K562 (cell line): ENCODE measurements around the gene POLR3GL. TPM values are rescaled to one million over a fixed set of nuclear protein-coding genes. Genes with fewer than 3 reads are reported as not detected.

Experiments used
- CBX2 ChIP-seq: fragments of 200-600 bp; sonication (generic); IDR thresholded peaks from one replicate; pipeline ENCODE4 v1.6.1; 2012; ENCODE audit warnings: mild to moderate bottlenecking, low read length, inconsistent platforms; ENCODE audit not compliant: insufficient read depth, poor library complexity, severe bottlenecking
- CBX8 ChIP-seq: fragments of 200-600 bp; sonication (generic); IDR thresholded peaks from 2 replicates; pipeline ENCODE4 v1.6.1; 2012; ENCODE audit warnings: borderline replicate concordance, mixed run types, low read depth, mild to moderate bottlenecking, moderate library complexity, mixed read lengths, low read length, control low read depth, inconsistent platforms; ENCODE audit not compliant: poor library complexity, severe bottlenecking; ENCODE audit errors: extremely low read depth
- ELF1 ChIP-seq: fragments of 200-800 bp; sonication (Bioruptor generic); IDR thresholded peaks from 2 replicates; pipeline ENCODE4 v1.6.1; 2016; ENCODE audit warnings: missing genetic modification characterization, missing compliant biosample characterization
- ELF4 ChIP-seq: fragments of 450-650 bp; formaldehyde crosslinking; IDR thresholded peaks from 2 replicates; pipeline ENCODE4 v1.4.0; 2022; ENCODE audit warnings: missing genetic modification characterization
- ELK3 ChIP-seq: fragments of 450-650 bp; formaldehyde crosslinking; IDR thresholded peaks from 2 replicates; pipeline ENCODE4 v1.4.0; 2020; ENCODE audit warnings: mild to moderate bottlenecking
- ESRRB ChIP-seq: fragments of 250-450 bp; sonication (Bioruptor Pico); IDR thresholded peaks from 2 replicates; pipeline ENCODE4 v1.5.0; 2020; ENCODE audit warnings: mild to moderate bottlenecking, moderate library complexity, borderline replicate concordance
- EZH2 ChIP-seq: IDR thresholded peaks from 2 replicates; pipeline ENCODE4 v1.6.1; 2012; ENCODE audit warnings: low read depth, mild to moderate bottlenecking, inconsistent platforms, low read length, borderline replicate concordance
- HDAC8 ChIP-seq: fragments of 450-650 bp; IDR thresholded peaks from 2 replicates; pipeline ENCODE4 v1.6.1; 2016; ENCODE audit warnings: mild to moderate bottlenecking, missing genetic modification characterization, moderate library complexity, missing compliant biosample characterization
- IFI16 ChIP-seq: fragments of 250-450 bp; sonication (Bioruptor Pico); IDR thresholded peaks from 2 replicates; pipeline ENCODE4 v2.1.2; 2022; ENCODE audit warnings: mild to moderate bottlenecking, inconsistent platforms
- NR1H2 ChIP-seq: sonication (generic); formaldehyde crosslinking; IDR thresholded peaks from 2 replicates; pipeline ENCODE4 v1.4.0; 2020; ENCODE audit warnings: mild to moderate bottlenecking, missing genetic modification reagents
- POLR3G ChIP-seq: IDR thresholded peaks from 2 replicates; pipeline ENCODE4 v1.6.1; 2011; ENCODE audit not compliant: insufficient read length, insufficient replicate concordance; ENCODE audit errors: extremely low read depth
- SMAD4 ChIP-seq: fragments of 250-450 bp; sonication (Bioruptor Pico); conservative IDR thresholded peaks from 2 replicates; pipeline ENCODE4 v1.8.0; 2021; ENCODE audit warnings: inconsistent platforms, mild to moderate bottlenecking, moderate library complexity
- SNIP1 ChIP-seq: fragments of 450-650 bp; IDR thresholded peaks from 2 replicates; pipeline ENCODE4 v1.7.1; 2017; ENCODE audit warnings: low read depth, mild to moderate bottlenecking
- SPI1 ChIP-seq: IDR thresholded peaks from 2 replicates; pipeline ENCODE4 v1.6.1; 2011; ENCODE audit warnings: low read depth, low read length, control low read depth, borderline replicate concordance
- TAF15 ChIP-seq: fragments of 200-400 bp; formaldehyde crosslinking; IDR thresholded peaks from 2 replicates; pipeline ENCODE4 v1.6.1; 2017; ENCODE audit warnings: mild to moderate bottlenecking, low read depth, low read length, moderate library complexity
- THAP12 ChIP-seq: fragments of 250-450 bp; sonication (Bioruptor Pico); IDR thresholded peaks from 2 replicates; pipeline ENCODE4 v1.9.0; 2021; ENCODE audit warnings: mild to moderate bottlenecking, inconsistent platforms
- ZNF134 ChIP-seq: fragments of 250-450 bp; sonication (Bioruptor Pico); conservative IDR thresholded peaks from 2 replicates; pipeline ENCODE4 v1.4.0; 2020
- ZNF274 ChIP-seq: IDR thresholded peaks from 2 replicates; pipeline ENCODE4 v1.6.1; 2011; ENCODE audit warnings: low read depth, mild to moderate bottlenecking, low read length, moderate library complexity, borderline replicate concordance
- ZNF408 ChIP-seq: fragments of 250-450 bp; sonication (Bioruptor Pico); IDR thresholded peaks from 2 replicates; pipeline ENCODE4 v1.4.0; 2020; ENCODE audit warnings: low read depth, mild to moderate bottlenecking, moderate library complexity
- ZNF518B ChIP-seq: fragments of 250-450 bp; sonication (Bioruptor Pico); IDR thresholded peaks from 2 replicates; pipeline ENCODE4 v1.5.0; 2021; ENCODE audit warnings: mild to moderate bottlenecking, moderate library complexity
- ZNF589 ChIP-seq: fragments of 200-800 bp; sonication (Bioruptor generic); IDR thresholded peaks from 2 replicates; pipeline ENCODE4 v1.6.1; 2016; ENCODE audit warnings: low read depth, missing genetic modification characterization, missing compliant biosample characterization
- polyA plus RNA-seq, 8 experiments: library from polyadenylated mRNA; depleted of rRNA in 4 of 8; stranded (reverse) in 5 of 8; unstranded in 3 of 8; fragments of >200 nt; fragmentation: Nextera tagmentation in 2 of 8; fragmentation: Illumina TruSeq in 1 of 8; extraction: Ambion mirVana in 2 of 8; extraction: Trizol in 1 of 8; gene quantifications; 2 replicates each; pipeline versions ENCODE4 v1.2.1 to v1.2.3, GENCODE V29; 2011 to 2014; ENCODE audit warnings: inconsistent platforms in 1 of 8, missing spikeins in 1 of 8
- total RNA-seq, 7 experiments: library from RNA; depleted of rRNA in 6 of 7; stranded (reverse); fragments of >200 nt in 6 of 7; fragmentation: Illumina TruSeq in 2 of 7; extraction: Trizol in 2 of 7; gene quantifications; 2 replicates each; pipeline versions ENCODE4 v1.2.1 to v1.2.3, GENCODE V29; 2011 to 2021; ENCODE audit warnings: low replicate concordance in 1 of 7

POLR3GL gene
- total and polyA plus RNA-seq, 9 of the 15 experiments (the other 6 are each of a cell fraction or from before 2014, with no cell fraction given): 14.6 to 48.4 (median 38.2) TPM

- TF ChIP-seq HDAC8: no peak
- TF ChIP-seq ZNF274: no peak
- no peak for TF ChIP-seq ZNF408 (CRISPR knock-in tag)
- no peak for TF ChIP-seq ELK3 (CRISPR knock-in tag)
- TF ChIP-seq SMAD4 (CRISPR knock-in tag): no peak
- TF ChIP-seq EZH2: no peak
- TF ChIP-seq ZNF589 (CRISPR knock-in tag): no peak
- TF ChIP-seq SNIP1: no peak
- no peak for TF ChIP-seq CBX2
- no peak for TF ChIP-seq NR1H2 (CRISPR knock-in tag)
- no peak for TF ChIP-seq POLR3G
- TF ChIP-seq SPI1: no peak
- TF ChIP-seq THAP12 (CRISPR knock-in tag): no peak
- TF ChIP-seq ZNF518B: no peak
- TF ChIP-seq ELF4: no peak
- no peak for TF ChIP-seq TAF15
- no peak for TF ChIP-seq ELF1 (tag)
- no peak for TF ChIP-seq ZNF134 (CRISPR knock-in tag)
- TF ChIP-seq CBX8: no peak
- TF ChIP-seq IFI16 (CRISPR knock-in tag): no peak
- TF ChIP-seq ESRRB: no peak
Observed at GRCh38 chr1:145918992-145919939, 45.2 kb upstream of the POLR3GL start (continued).
